Loucy (cell line): ENCODE results near the gene JPH2.

Experiments
- H2AFZ ChIP-seq: fragments of 200-600 bp; sonication (generic); 2 replicates; pipeline ENCODE4 v1.6.0; 2016; ENCODE audit warnings: antibody characterized with exemption, mild to moderate bottlenecking, low read length, moderate library complexity
- H3F3A ChIP-seq: fragments of 200-600 bp; 2 replicates; pipeline ENCODE4 v1.6.0; 2016; ENCODE audit warnings: antibody characterized with exemption, low read depth, mild to moderate bottlenecking
- H3K27me3 ChIP-seq: fragments of 200-600 bp; sonication (generic); 2 replicates; pipeline ENCODE4 v1.6.1; 2014; ENCODE audit warnings: low read length, mild to moderate bottlenecking; ENCODE audit not compliant: insufficient read depth, poor library complexity, severe bottlenecking
- H3K36me3 ChIP-seq: fragments of 200-600 bp; sonication (generic); 2 replicates; pipeline ENCODE4 v1.6.1; 2016; ENCODE audit warnings: low read length; ENCODE audit not compliant: insufficient read depth
- H3K4me1 ChIP-seq: fragments of 200-600 bp; sonication (generic); 2 replicates; pipeline ENCODE4 v1.5.1; 2014; ENCODE audit warnings: low read length, mild to moderate bottlenecking; ENCODE audit not compliant: insufficient read depth, poor library complexity, severe bottlenecking
- H3K4me2 ChIP-seq: fragments of 200-600 bp; sonication (generic); 2 replicates; pipeline ENCODE4 v1.6.0; 2014; ENCODE audit warnings: antibody characterized with exemption, low read length, low read depth, mild to moderate bottlenecking; ENCODE audit not compliant: poor library complexity, severe bottlenecking
- H3K4me3 ChIP-seq: fragments of 200-600 bp; sonication (generic); 2 replicates; pipeline ENCODE4 v1.5.1; 2014; ENCODE audit warnings: low read length, mild to moderate bottlenecking, mixed read lengths; ENCODE audit not compliant: poor library complexity, severe bottlenecking
- H3K79me2 ChIP-seq: fragments of 200-600 bp; sonication (generic); 2 replicates; pipeline ENCODE4 v1.6.1; 2014; ENCODE audit warnings: low read length; ENCODE audit not compliant: insufficient read depth
- H3K9ac ChIP-seq: fragments of 200-600 bp; sonication (generic); 2 replicates; pipeline ENCODE4 v1.6.0; 2014; ENCODE audit warnings: mild to moderate bottlenecking, low read depth, low read length, moderate library complexity; ENCODE audit not compliant: poor library complexity, severe bottlenecking
- H3K9me2 ChIP-seq: fragments of 200-600 bp; sonication (generic); replicated peaks from 2 replicates; pipeline ENCODE4 v1.6.1; 2016; ENCODE audit warnings: low read depth, low read length, mixed read lengths
- H3K9me3 ChIP-seq: fragments of 200-600 bp; sonication (generic); 2 replicates; pipeline ENCODE4 v1.6.1; 2014; ENCODE audit warnings: mild to moderate bottlenecking, antibody characterized with exemption, low read length, low read depth; ENCODE audit not compliant: insufficient read depth
- H4K20me1 ChIP-seq: fragments of 200-600 bp; sonication (generic); 2 replicates; pipeline ENCODE4 v1.6.0; 2014; ENCODE audit warnings: antibody characterized with exemption, low read length, mild to moderate bottlenecking; ENCODE audit not compliant: insufficient read depth, poor library complexity, severe bottlenecking
- EZH2phosphoT487 ChIP-seq: fragments of 200-600 bp; IDR thresholded peaks from 2 replicates; pipeline ENCODE4 v1.6.1; 2018; ENCODE audit warnings: antibody characterized with exemption, mild to moderate bottlenecking, moderate library complexity, borderline replicate concordance
- TF ChIP-seq, protein P1 (sequence below): fragments of 200-600 bp; sonication (generic); conservative IDR thresholded peaks from 2 replicates; pipeline ENCODE4 v1.5.1; 2014; ENCODE audit warnings: mild to moderate bottlenecking, antibody characterized with exemption, low read length

Gene JPH2

GRCh38 chr20:44135012-44135412 is 52.0 kb downstream of the JPH2 start:
- TF ChIP-seq, protein P1, sequence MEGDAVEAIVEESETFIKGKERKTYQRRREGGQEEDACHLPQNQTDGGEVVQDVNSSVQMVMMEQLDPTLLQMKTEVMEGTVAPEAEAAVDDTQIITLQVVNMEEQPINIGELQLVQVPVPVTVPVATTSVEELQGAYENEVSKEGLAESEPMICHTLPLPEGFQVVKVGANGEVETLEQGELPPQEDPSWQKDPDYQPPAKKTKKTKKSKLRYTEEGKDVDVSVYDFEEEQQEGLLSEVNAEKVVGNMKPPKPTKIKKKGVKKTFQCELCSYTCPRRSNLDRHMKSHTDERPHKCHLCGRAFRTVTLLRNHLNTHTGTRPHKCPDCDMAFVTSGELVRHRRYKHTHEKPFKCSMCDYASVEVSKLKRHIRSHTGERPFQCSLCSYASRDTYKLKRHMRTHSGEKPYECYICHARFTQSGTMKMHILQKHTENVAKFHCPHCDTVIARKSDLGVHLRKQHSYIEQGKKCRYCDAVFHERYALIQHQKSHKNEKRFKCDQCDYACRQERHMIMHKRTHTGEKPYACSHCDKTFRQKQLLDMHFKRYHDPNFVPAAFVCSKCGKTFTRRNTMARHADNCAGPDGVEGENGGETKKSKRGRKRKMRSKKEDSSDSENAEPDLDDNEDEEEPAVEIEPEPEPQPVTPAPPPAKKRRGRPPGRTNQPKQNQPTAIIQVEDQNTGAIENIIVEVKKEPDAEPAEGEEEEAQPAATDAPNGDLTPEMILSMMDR: no peak
- no peak for TF ChIP-seq EZH2phosphoT487
- peak overlapping the region; percentile 88 for H2AFZ ChIP-seq
- H3K36me3 ChIP-seq: no peaks in the 10 kb centered on the region
- H3K4me3 ChIP-seq: no peak overlapping the region
- H3K9me2 ChIP-seq: no peaks in the 10 kb centered on the region
- H3K9ac ChIP-seq: no peak overlapping the region
- no peaks in the 10 kb centered on the region for H4K20me1 ChIP-seq
- no peak overlapping the region for H3K4me2 ChIP-seq
- H3K79me2 ChIP-seq: no peaks in the 10 kb centered on the region
- H3K4me1 ChIP-seq: no peaks in the 10 kb centered on the region
- H3F3A ChIP-seq: no peaks in the 10 kb centered on the region
- no peaks in the 10 kb centered on the region for H3K27me3 ChIP-seq
- no peaks in the 10 kb centered on the region for H3K9me3 ChIP-seq

GRCh38 chr20:44133424-44133823 is 53.6 kb downstream of the JPH2 start:
- H3K36me3 ChIP-seq: no peaks in the 10 kb centered on the region
- H3K79me2 ChIP-seq: no peaks in the 10 kb centered on the region
- no peaks in the 10 kb centered on the region for H3K27me3 ChIP-seq
- H2AFZ ChIP-seq: no peak overlapping the region
- H3K9me2 ChIP-seq: no peaks in the 10 kb centered on the region
- no peaks in the 10 kb centered on the region for H3K9me3 ChIP-seq
- no peak overlapping the region for H3K4me3 ChIP-seq
- H4K20me1 ChIP-seq: no peaks in the 10 kb centered on the region
- TF ChIP-seq EZH2phosphoT487: no peak
- TF ChIP-seq, protein P1: no peak
- H3K4me2 ChIP-seq: no peak overlapping the region
- no peaks in the 10 kb centered on the region for H3K4me1 ChIP-seq
- H3F3A ChIP-seq: no peaks in the 10 kb centered on the region
- no peak overlapping the region for H3K9ac ChIP-seq

GRCh38 chr20:44131704-44132103 is 55.3 kb downstream of the JPH2 start:
- no peaks in the 10 kb centered on the region for H3F3A ChIP-seq
- no peaks in the 10 kb centered on the region for H4K20me1 ChIP-seq
- H3K27me3 ChIP-seq: no peaks in the 10 kb centered on the region
- no peaks in the 10 kb centered on the region for H3K4me1 ChIP-seq
- no peaks in the 10 kb centered on the region for H3K36me3 ChIP-seq
- no peak overlapping the region for H3K4me2 ChIP-seq
- no peak overlapping the region for H3K4me3 ChIP-seq
- no peaks in the 10 kb centered on the region for H3K9me3 ChIP-seq
- H3K9me2 ChIP-seq: no peaks in the 10 kb centered on the region
- no peak overlapping the region for H3K9ac ChIP-seq
- TF ChIP-seq, protein P1: no peak
- no peak for TF ChIP-seq EZH2phosphoT487
- H3K79me2 ChIP-seq: no peaks in the 10 kb centered on the region
- no peak overlapping the region for H2AFZ ChIP-seq
